Hepatocyte (in vitro differentiated cells): ENCODE results near the gene GPC5. TPM values are rescaled to one million over a fixed set of nuclear protein-coding genes. Genes with fewer than 3 reads are reported as not detected.

Experiments used
- DNase-seq: peaks from one replicate; pipeline ENCODE4 v3.0.0-alpha.2; 2016; ENCODE audit warnings: low spot score
- H2AFZ ChIP-seq: fragments of 200-600 bp; sonication (generic); 2 replicates; pipeline ENCODE4 v1.6.0; 2016; ENCODE audit warnings: antibody characterized with exemption, mild to moderate bottlenecking
- H3K27ac ChIP-seq: fragments of 200-600 bp; sonication (generic); 2 replicates; pipeline ENCODE4 v1.5.1; 2016; ENCODE audit warnings: mild to moderate bottlenecking
- H3K27me3 ChIP-seq: fragments of 200-600 bp; sonication (generic); 2 replicates; pipeline ENCODE4 v1.6.1; 2016
- H3K36me3 ChIP-seq: fragments of 200-600 bp; sonication (generic); replicated peaks from 2 replicates; pipeline ENCODE4 v1.5.1; 2016; ENCODE audit warnings: low read depth; ENCODE audit not compliant: insufficient read depth
- H3K4me1 ChIP-seq: fragments of 200-600 bp; sonication (generic); 2 replicates; pipeline ENCODE4 v1.5.1; 2016; ENCODE audit warnings: mild to moderate bottlenecking, moderate library complexity; ENCODE audit not compliant: insufficient read depth
- H3K4me2 ChIP-seq: fragments of 200-600 bp; sonication (generic); 2 replicates; pipeline ENCODE4 v1.6.0; 2016
- H3K4me3 ChIP-seq: fragments of 200-600 bp; sonication (generic); 2 replicates; pipeline ENCODE4 v1.5.1; 2016; ENCODE audit warnings: mild to moderate bottlenecking
- H3K79me2 ChIP-seq: fragments of 200-600 bp; sonication (generic); 2 replicates; pipeline ENCODE4 v1.6.0; 2017; ENCODE audit warnings: mild to moderate bottlenecking
- H3K9me2 ChIP-seq: fragments of 200-600 bp; sonication (generic); replicated peaks from 2 replicates; pipeline ENCODE4 v1.6.0; 2017; ENCODE audit warnings: mild to moderate bottlenecking; ENCODE audit not compliant: insufficient read depth
- H3K9me3 ChIP-seq: fragments of 200-600 bp; sonication (generic); 2 replicates; pipeline ENCODE4 v1.5.1; 2016; ENCODE audit warnings: low read depth, mild to moderate bottlenecking
- H4K20me1 ChIP-seq: fragments of 200-600 bp; sonication (generic); 2 replicates; pipeline ENCODE4 v1.6.0; 2016; ENCODE audit warnings: mild to moderate bottlenecking; ENCODE audit not compliant: insufficient read depth, poor library complexity, severe bottlenecking
- CTCF ChIP-seq: fragments of 200-600 bp; sonication (generic); IDR thresholded peaks from 2 replicates; pipeline ENCODE4 v1.5.1; 2016; ENCODE audit warnings: antibody characterized with exemption, mild to moderate bottlenecking; ENCODE audit not compliant: poor library complexity
- EZH2 ChIP-seq: fragments of 200-600 bp; sonication (generic); IDR thresholded peaks from 2 replicates; pipeline ENCODE4 v1.6.1; 2016; ENCODE audit warnings: antibody characterized with exemption, mild to moderate bottlenecking, borderline replicate concordance
- EZH2phosphoT487 ChIP-seq: fragments of 200-600 bp; sonication (generic); IDR thresholded peaks from one replicate; pipeline ENCODE4 v1.6.1; 2018; ENCODE audit warnings: antibody characterized with exemption, mild to moderate bottlenecking, low read depth, moderate library complexity; ENCODE audit not compliant: unreplicated experiment, severe bottlenecking
- WGBS: methylation state at CpG from one replicate; pipeline ENCODE4 v1.1.6; 2016; ENCODE audit warnings: low lambda C conversion rate; ENCODE audit errors: missing lambda C conversion rate; 5-methylcytosine and 5-hydroxymethylcytosine counted together
- polyA plus RNA-seq: library from polyadenylated mRNA; unstranded; fragments of >200 nt; fragmentation: Nextera tagmentation; extraction: Ambion mirVana; gene quantifications from 2 replicates; pipeline ENCODE4 v1.2.1, GENCODE V29; 2016
- total RNA-seq: library from RNA; depleted of rRNA; stranded (reverse); fragments of >200 nt; gene quantifications from 2 replicates; pipeline ENCODE4 v1.2.3, GENCODE V29; 2014

GPC5 gene
- total and polyA plus RNA-seq, 2 experiments from 2014 or later = 3.9 to 5.4 TPM

DNA sequence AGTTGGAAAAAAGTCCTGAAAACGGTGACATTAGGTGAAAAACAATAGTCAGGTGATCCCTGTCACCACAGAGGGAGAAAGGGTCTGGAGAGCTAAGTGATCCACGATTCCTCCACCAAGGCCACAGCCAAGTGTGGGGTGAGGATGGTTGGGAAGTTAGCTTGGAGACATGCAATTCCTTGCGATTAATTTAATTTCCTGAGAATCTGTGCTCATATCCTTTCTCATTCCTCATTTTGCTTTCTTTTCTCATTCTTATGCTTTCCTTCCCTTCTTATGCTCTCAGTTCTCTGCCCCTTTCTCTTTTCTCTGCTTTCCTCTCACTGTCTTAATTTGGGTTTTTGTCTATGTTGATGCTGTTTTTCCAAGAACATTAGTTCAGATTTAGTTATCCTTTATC, 68.8 kb downstream of the GPC5 start:
- Histone ChIP-seq H2AFZ (no peak overlapping the region), H3K4me3 (no peak overlapping the region), H3K4me2 (no peak overlapping the region), H3K27ac (no peak overlapping the region), H4K20me1 (no peaks in the 10 kb centered on the region), H3K27me3 (no peaks in the 10 kb centered on the region), H3K9me2 (no peaks in the 10 kb centered on the region), H3K79me2 (no peaks in the 10 kb centered on the region), H3K9me3 (no peaks in the 10 kb centered on the region), H3K4me1 (no peaks in the 10 kb centered on the region), H3K36me3 (no peaks in the 10 kb centered on the region)
- no peak for TF ChIP-seq CTCF
- WGBS = 81% methylated on average over 3 of the region's 3 CpGs
- no peak for DNase-seq

- Histone ChIP-seq H4K20me1 (no peaks in the 10 kb centered on the region), H3K4me2 (no peak overlapping the region), H3K27ac (no peak overlapping the region), H3K27me3 (no peaks in the 10 kb centered on the region), H3K9me3 (no peaks in the 10 kb centered on the region), H3K36me3 (no peaks in the 10 kb centered on the region), H3K9me2 (no peaks in the 10 kb centered on the region), H2AFZ (no peak overlapping the region), H3K4me1 (no peaks in the 10 kb centered on the region), H3K4me3 (no peak overlapping the region), H3K79me2 (no peaks in the 10 kb centered on the region)
- TF ChIP-seq EZH2 (no peak), CTCF (no peak), EZH2phosphoT487 (no peak)
- 81% methylated on average over 2 of the region's 2 CpGs for WGBS
- DNase-seq = no peak
These were observed 69.9 kb downstream of the GPC5 start for GRCh38 chr13:91468301-91468700.

DNA sequence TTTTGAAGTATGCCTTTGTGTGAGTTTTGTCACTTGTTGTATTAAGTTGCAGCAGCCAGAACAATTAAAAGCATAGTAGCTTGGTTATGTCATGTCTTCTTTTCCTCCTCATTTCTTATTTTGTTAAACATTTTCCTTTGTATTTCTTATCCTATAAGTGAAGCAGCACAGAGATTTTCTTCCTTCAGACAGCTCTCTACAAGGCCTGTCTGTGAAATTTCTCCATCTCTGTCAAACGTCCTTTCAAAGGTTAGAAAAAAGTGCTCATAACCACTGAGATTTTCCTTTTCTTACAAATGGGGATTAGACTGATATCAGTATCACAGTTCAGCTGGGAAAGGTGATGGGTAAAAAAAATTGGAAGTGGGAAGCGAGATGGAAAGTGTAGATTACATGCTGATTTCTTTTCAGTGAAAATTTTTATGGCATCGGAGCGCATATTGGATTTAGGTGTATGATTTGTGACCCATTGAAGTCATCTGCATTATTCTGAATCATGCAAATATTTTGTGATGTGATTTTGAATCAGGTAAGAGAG, 71.7 kb downstream of the GPC5 start:
- H3K4me3 ChIP-seq = no peak overlapping the region
- H2AFZ ChIP-seq = no peak overlapping the region
- H3K4me1 ChIP-seq = no peaks in the 10 kb centered on the region
- no peaks in the 10 kb centered on the region for H4K20me1 ChIP-seq
- H3K4me2 ChIP-seq = no peak overlapping the region
- TF ChIP-seq EZH2 = no peak
- no peak for TF ChIP-seq EZH2phosphoT487
- H3K27ac ChIP-seq = no peak overlapping the region
- no peaks in the 10 kb centered on the region for H3K36me3 ChIP-seq
- H3K9me2 ChIP-seq = no peaks in the 10 kb centered on the region
- H3K27me3 ChIP-seq = no peaks in the 10 kb centered on the region
- DNase-seq = no peak
- no peaks in the 10 kb centered on the region for H3K9me3 ChIP-seq
- no peaks in the 10 kb centered on the region for H3K79me2 ChIP-seq
- WGBS = 81% methylated on average over 4 of the region's 4 CpGs

- H3K27me3 ChIP-seq = no peaks in the 10 kb centered on the region
- H3K9me2 ChIP-seq = no peaks in the 10 kb centered on the region
- no peak overlapping the region for H3K4me3 ChIP-seq
- H3K4me1 ChIP-seq = no peaks in the 10 kb centered on the region
- no peaks in the 10 kb centered on the region for H3K36me3 ChIP-seq
- H4K20me1 ChIP-seq = no peaks in the 10 kb centered on the region
- no peak for TF ChIP-seq CTCF
- no peak for TF ChIP-seq EZH2phosphoT487
- TF ChIP-seq EZH2 = no peak
- no peaks in the 10 kb centered on the region for H3K79me2 ChIP-seq
- H3K27ac ChIP-seq = no peak overlapping the region
- H2AFZ ChIP-seq = no peak overlapping the region
- no peak overlapping the region for H3K4me2 ChIP-seq
- DNase-seq = no peak
- WGBS = 86% methylated on average over 3 of the region's 3 CpGs
- H3K9me3 ChIP-seq = no peaks in the 10 kb centered on the region
These were observed 72.3 kb downstream of the GPC5 start for GRCh38 chr13:91470681-91471080.
